Common myeloid progenitor, CD34-positive (primary cell): ENCODE data around the gene MB.

Source experiments
- CTCF ChIA-PET: fragments of 350-600 bp; sonication (Branson Sonifier 250); formaldehyde crosslinking; loops from one replicate; lab custom pipeline; 2021; ENCODE audit warnings: antibody characterized with exemption; lab: Charles Lee
- POLR2A ChIA-PET: fragments of 350-600 bp; sonication (Branson Sonifier 250); formaldehyde crosslinking; loops from one replicate; lab custom pipeline; 2021; ENCODE audit warnings: antibody characterized with exemption; lab: Charles Lee
- DNase-seq, 3 donors: peaks; one replicate each; pipeline versions ENCODE4 v3.0.0 to v3.0.0-alpha.2; 2013
- H3K27ac ChIP-seq, 2 experiments: 1 replicate in 1 of 2; 2 replicates in 1 of 2; pipeline ENCODE4 v1.7.0; 2013; ENCODE audit warnings: inconsistent platforms in 2 of 2, low read length in 2 of 2, mild to moderate bottlenecking in 2 of 2, low read depth in 1 of 2, moderate library complexity in 1 of 2; ENCODE audit not compliant: severe bottlenecking in 2 of 2, insufficient read depth in 1 of 2, poor library complexity in 1 of 2
- H3K27me3 ChIP-seq, 5 experiments: replicated peaks in 2 of 5; 1 replicate in 3 of 5; 2 replicates in 2 of 5; pipeline versions ENCODE4 v1.6.1 to v1.7.0; 2013; ENCODE audit warnings: low read length in 4 of 5, mild to moderate bottlenecking in 2 of 5, moderate library complexity in 2 of 5, inconsistent platforms in 1 of 5; ENCODE audit not compliant: insufficient read depth in 5 of 5, control insufficient read depth in 4 of 5
- H3K36me3 ChIP-seq, 4 experiments: 1 replicate in 2 of 4; 2 replicates in 2 of 4; pipeline versions ENCODE4 v1.6.1 to v1.7.0; 2013; ENCODE audit warnings: low read length in 3 of 4, control low read depth in 1 of 4, mild to moderate bottlenecking in 1 of 4; ENCODE audit not compliant: control insufficient read depth in 4 of 4, insufficient read depth in 4 of 4
- H3K4me1 ChIP-seq, 4 experiments: 1 replicate in 3 of 4; 2 replicates in 1 of 4; pipeline versions ENCODE4 v1.6.1 to v1.7.1; 2013; ENCODE audit warnings: low read length in 3 of 4, mild to moderate bottlenecking in 3 of 4, control low read depth in 1 of 4, inconsistent platforms in 1 of 4, moderate library complexity in 1 of 4; ENCODE audit not compliant: control insufficient read depth in 4 of 4, insufficient read depth in 4 of 4; ENCODE audit errors: control extremely low read depth in 1 of 4
- H3K4me3 ChIP-seq, 7 experiments: 1 replicate in 4 of 7; 2 replicates in 3 of 7; pipeline versions ENCODE4 v1.5.1 to v1.7.0; 2013; ENCODE audit warnings: mild to moderate bottlenecking in 7 of 7, low read length in 6 of 7, moderate library complexity in 6 of 7, inconsistent platforms in 2 of 7, low read depth in 2 of 7, control low read depth in 1 of 7; ENCODE audit not compliant: insufficient read depth in 4 of 7, control insufficient read depth in 1 of 7; ENCODE audit errors: extremely low read depth in 1 of 7
- H3K9me3 ChIP-seq, 5 experiments: 1 replicate in 4 of 5; 2 replicates in 1 of 5; pipeline versions ENCODE4 v1.6.1 to v1.7.1; 2013; ENCODE audit warnings: low read length in 4 of 5, mild to moderate bottlenecking in 2 of 5, inconsistent platforms in 1 of 5, low read depth in 1 of 5, moderate library complexity in 1 of 5; ENCODE audit not compliant: control insufficient read depth in 4 of 5, insufficient read depth in 2 of 5; ENCODE audit errors: control extremely low read depth in 1 of 5
- WGBS: methylation state at CpG from one replicate; pipeline ENCODE4 v1.1.5; 2013; ENCODE audit not compliant: insufficient coverage; 5-methylcytosine and 5-hydroxymethylcytosine counted together

The MB gene

GRCh38 chr22:35631597-35631996, 14.5 kb upstream of the MB start:
- Histone ChIP-seq H3K4me3 (no peak overlapping the region), H3K36me3 (no peaks in the 10 kb centered on the region), H3K27ac (no peak overlapping the region), H3K9me3 (no peaks in the 10 kb centered on the region), H3K4me1 (peaks cover 0 to 19% (median 16%) of the 10 kb centered on the region in 4 experiments), H3K27me3 (peaks cover 0 to 6% (median 1%) of the 10 kb centered on the region in 5 experiments)
- ChIA-PET CTCF (interaction anchor here (0.7 to 6.2 kb wide), 12 partner anchors 11 to 294 kb away, joined by 3 to 55 read pairs (median 4); no protein-coding TSS in a partner anchor), POLR2A (interaction anchor here (0.7 to 1.1 kb wide), 3 partner anchors 16 to 208 kb away, joined by 3 to 5 read pairs (median 3); partner anchors contain the start of gene APOL6)
- DNase-seq, result peak; percentile 52 to 67 (median 65)
- WGBS, result 94% methylated on average over 3 of the region's 5 CpGs

GRCh38 chr22:35630891-35631290, 13.8 kb upstream of the MB start:
- 99% methylated on average over 6 of the region's 9 CpGs for WGBS
- no peak for DNase-seq
- peaks cover 0 to 19% (median 16%) of the 10 kb centered on the region in 4 experiments for H3K4me1 ChIP-seq
- H3K36me3 ChIP-seq, result no peaks in the 10 kb centered on the region
- no peak overlapping the region for H3K4me3 ChIP-seq
- ChIA-PET POLR2A (interaction anchor here (1.1 kb wide), 1 partner anchor 108 kb away, joined by 3 read pairs; no protein-coding TSS in a partner anchor), CTCF (interaction anchor here (0.7 to 6.2 kb wide), 16 partner anchors 8 to 295 kb away, joined by 3 to 55 read pairs (median 3); partner anchors contain the start of gene MB)
- H3K9me3 ChIP-seq, result no peaks in the 10 kb centered on the region
- H3K27me3 ChIP-seq, result peaks cover 0 to 6% (median 1%) of the 10 kb centered on the region in 5 experiments
- no peak overlapping the region for H3K27ac ChIP-seq

GRCh38 chr22:35630387-35630793, 13.3 kb upstream of the MB start:
- Histone ChIP-seq H3K4me1 (peaks cover 0 to 19% (median 16%) of the 10 kb centered on the region in 4 experiments), H3K36me3 (no peaks in the 10 kb centered on the region), H3K4me3 (no peak overlapping the region), H3K27me3 (peaks cover 0 to 8% (median 4%) of the 10 kb centered on the region in 5 experiments), H3K27ac (no peak overlapping the region), H3K9me3 (no peaks in the 10 kb centered on the region)
- ChIA-PET POLR2A (no interaction called here), CTCF (interaction anchor here (0.8 to 6.2 kb wide), 13 partner anchors 8 to 295 kb away, joined by 3 to 55 read pairs (median 4); partner anchors contain the start of gene MB)
- 100% methylated on average over 1 of the region's 4 CpGs for WGBS
- DNase-seq, result no peak

GRCh38 chr22:35629406-35630216, 12.5 kb upstream of the MB start:
- Histone ChIP-seq H3K27ac (no peak overlapping the region), H3K36me3 (no peaks in the 10 kb centered on the region), H3K4me1 (peaks cover 0 to 19% (median 16%) of the 10 kb centered on the region in 4 experiments), H3K9me3 (no peaks in the 10 kb centered on the region), H3K4me3 (no peak overlapping the region), H3K27me3 (peaks cover 0 to 11% (median 4%) of the 10 kb centered on the region in 5 experiments)
- ChIA-PET POLR2A (no interaction called here), CTCF (interaction anchor here (1.0 to 6.2 kb wide), 6 partner anchors 9 to 290 kb away, joined by 3 to 55 read pairs (median 5); no protein-coding TSS in a partner anchor)
- WGBS, result 49% methylated on average over 7 of the region's 9 CpGs
- DNase-seq, result peak; percentile 77 to 96 (median 95)

- Histone ChIP-seq H3K27ac (no peak overlapping the region), H3K27me3 (peaks cover 0 to 12% (median 4%) of the 10 kb centered on the region in 5 experiments), H3K36me3 (no peaks in the 10 kb centered on the region), H3K9me3 (no peaks in the 10 kb centered on the region), H3K4me3 (no peak overlapping the region), H3K4me1 (peaks cover 0 to 19% (median 16%) of the 10 kb centered on the region in 4 experiments)
- no peak for DNase-seq
- ChIA-PET POLR2A (no interaction called here), CTCF (interaction anchor here (1.0 to 6.2 kb wide), 3 partner anchors 196 to 291 kb away, joined by 3 to 55 read pairs (median 6); no protein-coding TSS in a partner anchor)
- whole genome bisulfite sequencing, result 100% methylated on average over 2 of the region's 3 CpGs
These were observed 11.6 kb upstream of the MB start for GRCh38 chr22:35628732-35629131.

- ChIA-PET POLR2A (no interaction called here), CTCF (interaction anchor here (0.8 to 6.2 kb wide), 20 partner anchors 10 to 497 kb away, joined by 3 to 55 read pairs (median 4); partner anchors contain the start of gene MB)
- peak; percentile 60 to 70 (median 67) for DNase-seq
- peaks cover 0 to 12% (median 4%) of the 10 kb centered on the region in 5 experiments for H3K27me3 ChIP-seq
- H3K4me3 ChIP-seq, result peak overlapping the region; percentile 38 to 87 (median 72)
- H3K4me1 ChIP-seq, result peaks cover 0 to 19% (median 17%) of the 10 kb centered on the region in 4 experiments
- 0% methylated on average over 14 of the region's 21 CpGs for WGBS
- no peaks in the 10 kb centered on the region for H3K9me3 ChIP-seq
- no peak overlapping the region for H3K27ac ChIP-seq
- H3K36me3 ChIP-seq, result no peaks in the 10 kb centered on the region
These were observed 10.3 kb upstream of the MB start for GRCh38 chr22:35627267-35628041.
